ENCODE results near the gene ABCA2. TPM values are rescaled to one million over a fixed set of nuclear protein-coding genes. Genes with fewer than 3 reads are reported as not detected.

Gene ABCA2
- total and polyA plus RNA-seq, 9 of the 15 experiments (the other 6 are each of a cell fraction or from before 2014, with no cell fraction given): 0.69 to 16.3 (median 6.1) TPM; not detected in 2

DNA sequence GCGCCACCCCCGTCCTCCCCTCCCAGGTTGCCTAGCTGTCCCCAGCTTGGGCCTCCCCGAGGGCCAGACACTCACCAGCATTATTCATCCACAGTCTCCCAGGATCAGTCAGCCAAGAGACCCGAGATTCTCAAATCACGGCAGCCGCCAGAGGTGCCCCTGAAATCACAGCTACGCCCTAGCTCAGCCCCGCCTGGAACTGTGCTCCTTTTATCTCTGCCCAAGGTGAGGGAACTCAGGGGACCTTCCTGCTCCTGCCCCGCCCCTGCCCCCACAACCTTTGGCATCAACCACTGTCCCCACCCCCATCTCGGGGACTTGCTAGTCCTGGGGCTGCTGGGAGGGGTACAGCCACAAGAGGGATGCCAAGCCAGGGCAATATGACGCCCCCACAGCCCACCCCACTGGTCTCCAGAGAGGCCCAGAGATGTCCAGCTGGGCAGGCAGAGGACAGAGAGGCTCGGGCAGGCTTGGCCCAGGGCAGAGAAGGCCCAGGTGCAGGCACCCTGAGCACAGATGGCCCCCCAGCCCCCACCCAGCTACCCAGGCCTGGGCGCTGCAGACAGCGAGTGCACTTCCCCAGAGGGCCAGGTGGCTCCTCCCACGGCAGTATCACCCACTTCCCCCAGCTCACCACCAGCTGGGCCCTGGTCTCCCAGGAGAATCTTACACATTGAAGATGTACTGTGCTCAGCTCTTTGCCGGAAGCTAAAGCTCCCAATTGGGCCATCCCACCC, 4.0 kb upstream of the ABCA2 start, which contains the start of gene FUT7:
TSS of gene FUT7 (minus strand) at position 185 of the 737 bp plus-strand sequence. CDS start at position 88, 97 bp downstream.
- Histone ChIP-seq H3K27me3 (ENCODE audit: control insufficient read depth in 2 of 2, insufficient read depth in 2 of 2, low read length in 2 of 2) (no peaks in the 10 kb centered on the region), H2AFZ (ENCODE audit: low read depth, low read length) (no peak within 1 kb of the TSS), H3K9me3 (replicated peaks; ENCODE audit: control insufficient read depth, insufficient read depth, low read depth, low read length) (no peaks in the 10 kb centered on the region), H3K36me3 (ENCODE audit: control insufficient read depth, insufficient read depth, low read length) (no peaks in the 10 kb centered on the region), H3K4me1 (replicated peaks in 1 of 2; ENCODE audit: control insufficient read depth in 2 of 2, insufficient read depth in 2 of 2, low read length in 2 of 2) (peaks cover 9 to 82% of the 10 kb centered on the region in 2 experiments; a peak in 4 of 5 replicates), H3K4me2 (ENCODE audit: insufficient read depth, low read length) (no peak within 1 kb of the TSS), H3K4me3 (no peak within 1 kb of the TSS), H3K79me2 (ENCODE audit: control insufficient read depth, insufficient read depth, low read length) (peaks cover 3% of the 10 kb centered on the region; the same call in 1 of the 3 replicates), H3K27ac (ENCODE audit: extremely low read depth, low read depth, low read length) (no peak within 1 kb of the TSS), H3K9me1 (ENCODE audit: control insufficient read depth, insufficient read depth, low read length) (no peaks in the 10 kb centered on the region), H3K9ac (ENCODE audit: insufficient read depth in 1 of 2, low read depth in 2 of 2, low read length in 2 of 2) (no peak within 1 kb of the TSS; a peak in 1 of 4 replicates), H4K20me1 (replicated peaks; ENCODE audit: control insufficient read depth, insufficient read depth, low read length) (no peaks in the 10 kb centered on the region)
- 10% methylated on average over 14 of the region's 16 CpGs for WGBS (ENCODE audit: insufficient coverage, low coverage, missing lambda C conversion rate)
- no peak for DNase-seq (ENCODE audit: extremely low read depth in 1 of 4, low spot score in 3 of 4)
- FAIRE-seq: no peak
- in situ Hi-C loops (cut with MboI): no loop called here
- CTCF ChIA-PET (ENCODE audit: low intra/inter-chr PET ratio): no interaction called here
- TF ChIP-seq HDAC2 (IDR thresholded peaks at IDR 0.05) (0 out of 2 replicates have a peak, but pooled peaks have one; percentile 30), CHD1 (IDR thresholded peaks at IDR 0.05; ENCODE audit: low read length) (no peak), POLR2G (IDR thresholded peaks at IDR 0.05; ENCODE audit: low read depth, low read length) (no peak), SAFB2 (IDR thresholded peaks at IDR 0.05; ENCODE audit: borderline replicate concordance, low read depth, low read length, severe bottlenecking) (no peak), HDAC1 (IDR thresholded peaks at IDR 0.05) (peak in 1 of 2 experiments; percentile 52; a peak in 1 of 4 replicates), KDM1A (IDR thresholded peaks at IDR 0.05) (peak; percentile 92 to 94), PHF21A (IDR thresholded peaks at IDR 0.05; ENCODE audit: borderline replicate concordance, low read depth) (peak; percentile 62; the same call in 1 of the 2 replicates), ZFP1 (CRISPR knock-in tag; IDR thresholded peaks at IDR 0.05) (no peak), ZNF764 (CRISPR knock-in tag; IDR thresholded peaks at IDR 0.05; ENCODE audit: low read depth) (no peak), RCOR1 (IDR thresholded peaks at IDR 0.05; ENCODE audit: borderline replicate concordance in 1 of 2, low read depth in 2 of 2, low read length in 2 of 2) (peak; percentile 33 to 87; a peak in 2 of 4 replicates)
- TF ChIP-seq, protein P1, sequence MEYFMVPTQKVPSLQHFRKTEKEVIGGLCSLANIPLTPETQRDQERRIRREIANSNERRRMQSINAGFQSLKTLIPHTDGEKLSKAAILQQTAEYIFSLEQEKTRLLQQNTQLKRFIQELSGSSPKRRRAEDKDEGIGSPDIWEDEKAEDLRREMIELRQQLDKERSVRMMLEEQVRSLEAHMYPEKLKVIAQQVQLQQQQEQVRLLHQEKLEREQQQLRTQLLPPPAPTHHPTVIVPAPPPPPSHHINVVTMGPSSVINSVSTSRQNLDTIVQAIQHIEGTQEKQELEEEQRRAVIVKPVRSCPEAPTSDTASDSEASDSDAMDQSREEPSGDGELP (CRISPR knock-in tag; IDR thresholded peaks at IDR 0.05; ENCODE audit: borderline replicate concordance): peak; percentile 30; the same call in 1 of the 2 replicates
- TF ChIP-seq, protein P2, sequence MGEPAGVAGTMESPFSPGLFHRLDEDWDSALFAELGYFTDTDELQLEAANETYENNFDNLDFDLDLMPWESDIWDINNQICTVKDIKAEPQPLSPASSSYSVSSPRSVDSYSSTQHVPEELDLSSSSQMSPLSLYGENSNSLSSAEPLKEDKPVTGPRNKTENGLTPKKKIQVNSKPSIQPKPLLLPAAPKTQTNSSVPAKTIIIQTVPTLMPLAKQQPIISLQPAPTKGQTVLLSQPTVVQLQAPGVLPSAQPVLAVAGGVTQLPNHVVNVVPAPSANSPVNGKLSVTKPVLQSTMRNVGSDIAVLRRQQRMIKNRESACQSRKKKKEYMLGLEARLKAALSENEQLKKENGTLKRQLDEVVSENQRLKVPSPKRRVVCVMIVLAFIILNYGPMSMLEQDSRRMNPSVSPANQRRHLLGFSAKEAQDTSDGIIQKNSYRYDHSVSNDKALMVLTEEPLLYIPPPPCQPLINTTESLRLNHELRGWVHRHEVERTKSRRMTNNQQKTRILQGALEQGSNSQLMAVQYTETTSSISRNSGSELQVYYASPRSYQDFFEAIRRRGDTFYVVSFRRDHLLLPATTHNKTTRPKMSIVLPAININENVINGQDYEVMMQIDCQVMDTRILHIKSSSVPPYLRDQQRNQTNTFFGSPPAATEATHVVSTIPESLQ (CRISPR knock-in tag; IDR thresholded peaks at IDR 0.05): no peak
- no peak for ATAC-seq
- BruUV-seq (replicated peaks): no TSS peak
- POLR2A ChIA-PET: interaction anchor here (1.2 kb wide), 1 partner anchor 27 kb away, joined by 3 read pairs; no protein-coding TSS in a partner anchor
- intact Hi-C loops (cut with micrococcal nuclease): no loop called here
